ENCODE measurements around the gene DCP1B.
"Not testable (repeated sequence)": the region's sequence is repeated elsewhere in the genome, so short reads cannot be mapped to it uniquely, and the experiment has no call there.

Gene DCP1B

GRCh38 chr12:1974812-1975211 is 29.4 kb downstream of the DCP1B start:
- DNase-seq = no peak

GRCh38 chr12:1972856-1973317 is 31.4 kb downstream of the DCP1B start:
- DNase-seq = no peak

GRCh38 chr12:1972260-1972659 is 32.0 kb downstream of the DCP1B start:
- no peak for DNase-seq

GRCh38 chr12:1970331-1970900 is 33.8 kb downstream of the DCP1B start:
- DNase-seq = no peak

- no peak for DNase-seq
Observed at GRCh38 chr12:1966561-1967226, 37.6 kb downstream of the DCP1B start.

- DNase-seq = no peak
Observed at GRCh38 chr12:1965916-1966315, 38.3 kb downstream of the DCP1B start.

GRCh38 chr12:1962051-1963020 is 41.9 kb downstream of the DCP1B start:
- no peak for DNase-seq

- DNase-seq = no peak
Observed at GRCh38 chr12:1956716-1957115, 47.5 kb downstream of the DCP1B start.

GRCh38 chr12:1949771-1950470 is 54.3 kb downstream of the DCP1B start:
- DNase-seq = no peak

GRCh38 chr12:1948883-1949282 is 55.4 kb downstream of the DCP1B start:
- no peak for DNase-seq

- DNase-seq = no peak
Observed at GRCh38 chr12:1947081-1947480, 57.2 kb downstream of the DCP1B start.

- DNase-seq = no peak
Observed at GRCh38 chr12:1946296-1946695, 58.0 kb downstream of the DCP1B start.

- DNase-seq = not testable (repeated sequence)
Observed at GRCh38 chr12:1945502-1945901, 58.8 kb downstream of the DCP1B start.

GRCh38 chr12:1939801-1940607 is 64.3 kb downstream of the DCP1B start:
- peak; percentile 90 for DNase-seq

GRCh38 chr12:1939331-1939730 is 64.9 kb downstream of the DCP1B start:
- no peak for DNase-seq

- DNase-seq = no peak
Observed at GRCh38 chr12:1937481-1938224, 66.6 kb downstream of the DCP1B start.

- no peak for DNase-seq
Observed at GRCh38 chr12:1936406-1937320, 67.6 kb downstream of the DCP1B start.

GRCh38 chr12:1935700-1936378 is 68.4 kb downstream of the DCP1B start:
- DNase-seq = no peak

GRCh38 chr12:1935242-1935641 is 69.0 kb downstream of the DCP1B start:
- no peak for DNase-seq

GRCh38 chr12:1934831-1935230 is 69.4 kb downstream of the DCP1B start:
- no peak for DNase-seq
